ENCODE measurements around the gene PILRA.
A peak's percentile ranks its signal among the peaks of the same experiment; 100 is the strongest.

PILRA gene

DNA sequence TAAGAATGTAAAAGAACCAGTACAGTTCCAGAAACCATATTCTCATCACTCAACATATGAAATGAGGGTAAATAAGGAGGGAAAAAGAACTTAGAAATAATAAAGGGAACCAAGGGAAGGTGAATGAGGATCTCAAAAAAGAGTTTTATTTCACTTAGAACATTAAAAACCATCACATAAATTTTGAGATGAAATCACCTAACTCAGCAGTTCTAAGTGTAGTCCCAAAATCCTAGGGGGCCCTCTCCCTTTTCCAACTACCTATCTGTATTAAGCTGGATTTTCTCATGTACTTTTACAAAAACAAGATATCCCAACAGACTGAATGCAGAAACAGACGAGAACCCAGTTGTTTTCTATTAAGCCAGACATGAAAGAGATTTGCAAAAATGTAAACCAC is 52.1 kb downstream of the PILRA start:
- DNase-seq (ENCODE audit: low spot score), result no peak
- no peak for TF ChIP-seq CTCF (IDR thresholded peaks at IDR 0.05)

GRCh38 chr7:100426516-100426915 is 53.2 kb downstream of the PILRA start:
- TF ChIP-seq CTCF (IDR thresholded peaks at IDR 0.05), result no peak
- no peak overlapping the region for H3K4me3 ChIP-seq
- no peak for DNase-seq (ENCODE audit: low spot score)
- H3K27ac ChIP-seq, result no peak overlapping the region

More for the DNA sequence above, 52.1 kb downstream of the PILRA start:
- Histone ChIP-seq H3K4me3 (no peak overlapping the region), H3K27ac (no peak overlapping the region)

DNA sequence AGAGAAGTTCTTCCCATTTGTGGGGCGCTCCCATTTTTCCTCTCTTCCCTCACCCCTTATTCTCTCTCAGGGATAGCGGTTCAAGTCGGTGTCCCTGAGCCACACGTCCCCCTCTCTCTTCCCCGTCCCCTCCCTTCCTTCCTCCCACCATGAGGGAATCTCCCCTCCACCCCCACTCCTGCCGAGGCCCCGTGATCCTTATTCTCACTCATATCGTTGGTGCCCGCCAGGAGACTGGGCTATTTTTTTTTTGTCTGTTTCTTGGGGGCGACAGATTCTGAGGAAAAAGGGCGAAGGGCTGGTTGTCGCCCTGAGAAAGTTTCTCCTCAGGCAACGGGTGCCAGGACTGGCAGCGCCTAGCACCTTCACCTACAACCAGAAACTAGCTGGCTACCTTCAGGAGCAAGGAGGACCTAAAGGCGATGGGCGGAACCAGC is 54.5 kb downstream of the PILRA start:
- DNase-seq (ENCODE audit: low spot score), result no peak
- H3K4me3 ChIP-seq, result peak overlapping the region; percentile 80
- TF ChIP-seq CTCF (IDR thresholded peaks at IDR 0.05), result no peak
- H3K27ac ChIP-seq, result peak overlapping the region; percentile 99 to 100

DNA sequence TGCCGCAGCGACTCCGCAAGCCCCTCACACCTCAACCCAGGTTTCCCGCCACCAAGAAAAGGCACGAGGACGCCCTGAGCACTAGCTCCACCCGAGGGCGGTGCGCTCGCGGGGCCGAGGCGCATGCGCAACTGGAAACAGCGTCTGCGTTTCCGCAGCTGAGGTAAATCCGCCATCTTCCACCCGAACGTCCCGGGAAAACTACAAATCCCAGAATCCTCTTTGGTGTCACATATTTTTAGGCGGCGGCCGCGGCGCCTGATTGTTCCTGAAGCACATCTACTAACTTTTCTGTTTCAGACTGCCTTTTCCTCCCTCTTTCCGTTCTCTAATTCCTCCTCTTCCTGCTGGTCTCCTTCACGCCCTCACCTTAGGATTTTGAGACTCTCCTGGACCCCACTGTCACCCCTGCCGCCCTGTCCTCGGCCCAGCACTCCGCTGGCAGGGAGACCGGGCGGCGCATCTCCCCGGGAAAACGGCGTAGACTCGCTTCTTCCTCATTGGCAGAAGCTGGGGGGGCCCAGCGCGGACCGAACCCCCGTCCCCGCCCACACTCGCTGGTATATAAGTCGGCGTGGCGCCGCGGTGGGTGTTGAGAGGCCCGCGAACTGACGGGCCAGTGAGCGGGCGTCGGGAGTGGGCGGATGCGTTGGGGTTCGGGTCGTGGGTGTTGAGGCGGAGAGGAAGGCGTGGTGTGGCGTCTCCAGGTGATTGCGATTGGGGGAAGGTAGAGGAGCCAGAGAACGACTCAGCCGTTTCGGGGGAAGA is 55.1 kb downstream of the PILRA start, which contains the start of gene ZCWPW1:
ZCWPW1 (minus strand) TSS at position 505 of the 768 bp plus-strand sequence. CDS start 8,054 bp downstream, outside the sequence.
- Histone ChIP-seq H3K4me3 (peak within 1 kb of the TSS; percentile 80), H3K27ac (peak within 1 kb of the TSS; percentile 99 to 100)
- DNase-seq (ENCODE audit: low spot score), result peak; percentile 97
- TF ChIP-seq CTCF (IDR thresholded peaks at IDR 0.05), result no peak

GRCh38 chr7:100428967-100429636 is 55.8 kb downstream of the PILRA start:
- peak overlapping the region; percentile 80 for H3K4me3 ChIP-seq
- TF ChIP-seq CTCF (IDR thresholded peaks at IDR 0.05), result no peak
- DNase-seq (ENCODE audit: low spot score), result peak; percentile 100
- H3K27ac ChIP-seq, result peak overlapping the region; percentile 99 to 100

DNA sequence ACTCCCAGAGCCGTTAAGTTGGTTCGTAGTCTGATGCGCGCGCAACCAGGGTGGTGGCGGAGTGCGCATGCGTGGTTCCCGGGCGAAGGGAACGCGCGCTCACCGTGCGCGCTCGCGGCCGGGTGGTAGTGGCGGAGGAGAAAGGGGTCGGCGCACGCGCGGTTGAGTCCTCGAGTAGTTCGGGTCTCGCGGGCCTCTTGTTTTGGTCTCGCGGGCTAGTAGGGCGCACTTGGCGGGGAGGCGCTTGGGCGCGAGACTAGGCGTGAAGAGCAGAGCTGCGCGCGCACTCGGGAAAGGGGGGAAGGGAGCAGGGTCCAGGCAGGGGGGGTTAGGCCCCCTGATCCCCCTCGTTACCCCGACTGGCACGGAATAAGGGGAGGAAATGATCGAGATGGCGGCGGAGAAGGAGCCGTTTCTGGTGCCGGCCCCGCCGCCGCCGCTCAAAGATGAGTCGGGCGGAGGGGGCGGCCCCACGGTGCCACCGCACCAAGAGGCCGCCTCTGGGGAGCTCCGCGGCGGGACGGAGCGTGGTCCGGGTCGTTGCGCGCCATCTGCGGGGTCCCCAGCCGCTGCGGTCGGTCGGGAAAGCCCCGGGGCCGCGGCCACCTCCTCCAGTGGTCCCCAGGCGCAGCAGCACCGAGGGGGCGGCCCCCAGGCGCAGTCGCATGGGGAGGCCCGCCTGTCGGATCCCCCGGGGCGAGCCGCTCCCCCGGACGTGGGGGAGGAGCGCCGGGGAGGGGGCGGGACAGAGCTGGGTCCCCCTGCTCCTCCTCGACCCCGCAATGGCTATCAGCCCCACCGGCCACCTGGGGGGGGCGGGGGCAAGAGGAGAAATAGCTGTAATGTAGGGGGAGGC is 56.6 kb downstream of the PILRA start, which contains the start of gene MEPCE:
MEPCE (plus strand) TSS at position 195 of the 856 bp plus-strand sequence; CDS start at position 383, 188 bp downstream.
- Histone ChIP-seq H3K4me3 (peak within 1 kb of the TSS; percentile 80), H3K27ac (peak within 1 kb of the TSS; percentile 99 to 100)
- peak; percentile 97 for DNase-seq (ENCODE audit: low spot score)
- no peak for TF ChIP-seq CTCF (IDR thresholded peaks at IDR 0.05)
